ENCODE data around the gene JMJD4.
"Not testable (repeated sequence)": the region's sequence is repeated elsewhere in the genome, so short reads cannot be mapped to it uniquely, and the experiment has no call there.

The JMJD4 gene

GRCh38 chr1:227709451-227709850, 25.7 kb downstream of the JMJD4 start:
- DNase-seq (ENCODE audit: extremely low spot score, insufficient read length, low read depth) (no peak), FAIRE-seq (no peak)

GRCh38 chr1:227707846-227708245, 27.3 kb downstream of the JMJD4 start:
- FAIRE-seq: no peak

GRCh38 chr1:227701631-227702030, 33.5 kb downstream of the JMJD4 start:
- not testable (repeated sequence) for DNase-seq (ENCODE audit: extremely low spot score, insufficient read length, low read depth); FAIRE-seq

More at GRCh38 chr1:227707846-227708245, 27.3 kb downstream of the JMJD4 start:
- no peak for DNase-seq (ENCODE audit: extremely low spot score, insufficient read length, low read depth)

- DNase-seq (ENCODE audit: extremely low spot score, insufficient read length, low read depth): no peak
- FAIRE-seq: no peak
Observed at GRCh38 chr1:227697321-227697864, 37.7 kb downstream of the JMJD4 start.

GRCh38 chr1:227685807-227686206, 49.3 kb downstream of the JMJD4 start:
- no peak for DNase-seq (ENCODE audit: extremely low spot score, insufficient read length, low read depth)
- no peak for FAIRE-seq
